Loucy (cell line): ENCODE measurements around the gene DDOST.

Source experiments
- CTCF ChIP-seq: fragments of 200-600 bp; sonication (generic); conservative IDR thresholded peaks from 2 replicates; pipeline ENCODE4 v1.5.1; 2014; ENCODE audit warnings: mild to moderate bottlenecking, antibody characterized with exemption, low read length
- EZH2phosphoT487 ChIP-seq: fragments of 200-600 bp; IDR thresholded peaks from 2 replicates; pipeline ENCODE4 v1.6.1; 2018; ENCODE audit warnings: antibody characterized with exemption, mild to moderate bottlenecking, moderate library complexity, borderline replicate concordance

- TF ChIP-seq CTCF (no peak), EZH2phosphoT487 (no peak)
Observed at GRCh38 chr1:20643080-20643479, 18.1 kb downstream of the DDOST start.
